ENCODE measurements around the gene ASXL2.

Gene ASXL2

GRCh38 chr2:25701801-25702200 is 176.5 kb downstream of the ASXL2 start:
- TF ChIP-seq, protein P1, sequence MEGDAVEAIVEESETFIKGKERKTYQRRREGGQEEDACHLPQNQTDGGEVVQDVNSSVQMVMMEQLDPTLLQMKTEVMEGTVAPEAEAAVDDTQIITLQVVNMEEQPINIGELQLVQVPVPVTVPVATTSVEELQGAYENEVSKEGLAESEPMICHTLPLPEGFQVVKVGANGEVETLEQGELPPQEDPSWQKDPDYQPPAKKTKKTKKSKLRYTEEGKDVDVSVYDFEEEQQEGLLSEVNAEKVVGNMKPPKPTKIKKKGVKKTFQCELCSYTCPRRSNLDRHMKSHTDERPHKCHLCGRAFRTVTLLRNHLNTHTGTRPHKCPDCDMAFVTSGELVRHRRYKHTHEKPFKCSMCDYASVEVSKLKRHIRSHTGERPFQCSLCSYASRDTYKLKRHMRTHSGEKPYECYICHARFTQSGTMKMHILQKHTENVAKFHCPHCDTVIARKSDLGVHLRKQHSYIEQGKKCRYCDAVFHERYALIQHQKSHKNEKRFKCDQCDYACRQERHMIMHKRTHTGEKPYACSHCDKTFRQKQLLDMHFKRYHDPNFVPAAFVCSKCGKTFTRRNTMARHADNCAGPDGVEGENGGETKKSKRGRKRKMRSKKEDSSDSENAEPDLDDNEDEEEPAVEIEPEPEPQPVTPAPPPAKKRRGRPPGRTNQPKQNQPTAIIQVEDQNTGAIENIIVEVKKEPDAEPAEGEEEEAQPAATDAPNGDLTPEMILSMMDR (IDR thresholded peaks at IDR 0.05; ENCODE audit: insufficient read depth, low read length) = no peak
- TF ChIP-seq SPI1 (IDR thresholded peaks at IDR 0.05; ENCODE audit: borderline replicate concordance, low read depth) = no peak
- TF ChIP-seq, protein P2, sequence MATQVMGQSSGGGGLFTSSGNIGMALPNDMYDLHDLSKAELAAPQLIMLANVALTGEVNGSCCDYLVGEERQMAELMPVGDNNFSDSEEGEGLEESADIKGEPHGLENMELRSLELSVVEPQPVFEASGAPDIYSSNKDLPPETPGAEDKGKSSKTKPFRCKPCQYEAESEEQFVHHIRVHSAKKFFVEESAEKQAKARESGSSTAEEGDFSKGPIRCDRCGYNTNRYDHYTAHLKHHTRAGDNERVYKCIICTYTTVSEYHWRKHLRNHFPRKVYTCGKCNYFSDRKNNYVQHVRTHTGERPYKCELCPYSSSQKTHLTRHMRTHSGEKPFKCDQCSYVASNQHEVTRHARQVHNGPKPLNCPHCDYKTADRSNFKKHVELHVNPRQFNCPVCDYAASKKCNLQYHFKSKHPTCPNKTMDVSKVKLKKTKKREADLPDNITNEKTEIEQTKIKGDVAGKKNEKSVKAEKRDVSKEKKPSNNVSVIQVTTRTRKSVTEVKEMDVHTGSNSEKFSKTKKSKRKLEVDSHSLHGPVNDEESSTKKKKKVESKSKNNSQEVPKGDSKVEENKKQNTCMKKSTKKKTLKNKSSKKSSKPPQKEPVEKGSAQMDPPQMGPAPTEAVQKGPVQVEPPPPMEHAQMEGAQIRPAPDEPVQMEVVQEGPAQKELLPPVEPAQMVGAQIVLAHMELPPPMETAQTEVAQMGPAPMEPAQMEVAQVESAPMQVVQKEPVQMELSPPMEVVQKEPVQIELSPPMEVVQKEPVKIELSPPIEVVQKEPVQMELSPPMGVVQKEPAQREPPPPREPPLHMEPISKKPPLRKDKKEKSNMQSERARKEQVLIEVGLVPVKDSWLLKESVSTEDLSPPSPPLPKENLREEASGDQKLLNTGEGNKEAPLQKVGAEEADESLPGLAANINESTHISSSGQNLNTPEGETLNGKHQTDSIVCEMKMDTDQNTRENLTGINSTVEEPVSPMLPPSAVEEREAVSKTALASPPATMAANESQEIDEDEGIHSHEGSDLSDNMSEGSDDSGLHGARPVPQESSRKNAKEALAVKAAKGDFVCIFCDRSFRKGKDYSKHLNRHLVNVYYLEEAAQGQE (IDR thresholded peaks at IDR 0.05; ENCODE audit: insufficient replicate concordance, low read depth) = no peak
- no peak for TF ChIP-seq GABPA (IDR thresholded peaks at IDR 0.05; ENCODE audit: low read depth)
- no peak for TF ChIP-seq POLR2AphosphoS5 (IDR thresholded peaks at IDR 0.05; ENCODE audit: low read depth)
- Histone ChIP-seq H3K27me3 (ENCODE audit: insufficient read depth, poor library complexity, severe bottlenecking) (no peaks in the 10 kb centered on the region), H3K4me3 (replicated peaks; ENCODE audit: insufficient read depth, low read length) (no peak overlapping the region), H3K27ac (replicated peaks) (no peak overlapping the region)
- no peak for DNase-seq (ENCODE audit: low read depth in 1 of 2, low spot score in 1 of 2)

DNA sequence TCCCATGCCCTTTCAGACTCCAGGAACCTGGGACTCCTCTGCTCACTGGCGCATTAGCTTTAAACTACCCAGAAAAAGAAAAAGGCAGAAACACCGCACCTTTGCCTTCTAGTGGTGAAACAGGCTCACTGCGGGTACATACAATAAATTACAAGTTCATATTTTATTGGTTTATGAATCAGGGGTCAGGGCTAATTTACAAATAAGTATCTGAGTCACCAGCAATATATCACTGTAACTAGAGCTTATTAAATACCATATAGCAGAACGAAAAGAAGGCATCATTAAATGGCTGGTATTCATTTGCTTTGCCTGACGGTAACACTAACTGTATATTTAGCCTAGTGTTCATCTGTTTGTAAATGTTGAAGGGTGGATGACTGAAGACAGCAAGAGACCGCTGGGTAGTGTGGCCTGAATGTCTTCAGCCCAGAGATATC is 178.0 kb downstream of the ASXL2 start:
- peak; percentile 13 to 21 for DNase-seq (ENCODE audit: low read depth in 1 of 2, low spot score in 1 of 2)
- Histone ChIP-seq H3K27me3 (ENCODE audit: insufficient read depth, poor library complexity, severe bottlenecking) (no peaks in the 10 kb centered on the region), H3K27ac (replicated peaks) (no peak overlapping the region), H3K4me3 (replicated peaks; ENCODE audit: insufficient read depth, low read length) (no peak overlapping the region)
- no peak for TF ChIP-seq SPI1 (IDR thresholded peaks at IDR 0.05; ENCODE audit: borderline replicate concordance, low read depth)
- TF ChIP-seq, protein P1 (IDR thresholded peaks at IDR 0.05; ENCODE audit: insufficient read depth, low read length) = peak; percentile 51
- TF ChIP-seq, protein P2 (IDR thresholded peaks at IDR 0.05; ENCODE audit: insufficient replicate concordance, low read depth) = no peak

- H3K27ac ChIP-seq (replicated peaks) = no peak overlapping the region
- H3K4me3 ChIP-seq (replicated peaks; ENCODE audit: insufficient read depth, low read length) = no peak overlapping the region
- no peak for DNase-seq (ENCODE audit: low read depth in 1 of 2, low spot score in 1 of 2)
- H3K27me3 ChIP-seq (ENCODE audit: insufficient read depth, poor library complexity, severe bottlenecking) = no peaks in the 10 kb centered on the region
- TF ChIP-seq, protein P2 (IDR thresholded peaks at IDR 0.05; ENCODE audit: insufficient replicate concordance, low read depth) = no peak
- TF ChIP-seq, protein P1 (IDR thresholded peaks at IDR 0.05; ENCODE audit: insufficient read depth, low read length) = no peak
- TF ChIP-seq GABPA (IDR thresholded peaks at IDR 0.05; ENCODE audit: low read depth) = no peak
- TF ChIP-seq SPI1 (IDR thresholded peaks at IDR 0.05; ENCODE audit: borderline replicate concordance, low read depth) = no peak
- no peak for TF ChIP-seq POLR2AphosphoS5 (IDR thresholded peaks at IDR 0.05; ENCODE audit: low read depth)
Observed at GRCh38 chr2:25699216-25699615, 179.1 kb downstream of the ASXL2 start.
